Measurements from ENCODE around the gene TSKS.

TSKS gene

GRCh38 chr19:49749771-49750170 is 13.3 kb downstream of the TSKS start:
- DNase-seq = no peak
- in situ Hi-C loops (cut with HindIII; ENCODE audit: low pct_ligation_motif_present, low sequenced_read_pairs) = no loop called here
- H3K36me3 ChIP-seq (replicated peaks) = no peaks in the 10 kb centered on the region
- no peaks in the 10 kb centered on the region for H3K27me3 ChIP-seq (replicated peaks)
- H3K27ac ChIP-seq = no peak overlapping the region
- no peak overlapping the region for H3K4me3 ChIP-seq (ENCODE audit: low read depth, low read length)
- no peak for TF ChIP-seq CTCF (IDR thresholded peaks at IDR 0.05; ENCODE audit: low read depth, low read length, missing control alignments)

- TF ChIP-seq CTCF (IDR thresholded peaks at IDR 0.05; ENCODE audit: low read depth, low read length, missing control alignments) = no peak
- DNase-seq = no peak
- H3K27me3 ChIP-seq (replicated peaks) = no peaks in the 10 kb centered on the region
- H3K4me3 ChIP-seq (ENCODE audit: low read depth, low read length) = no peak overlapping the region
- no peaks in the 10 kb centered on the region for H3K36me3 ChIP-seq (replicated peaks)
- in situ Hi-C loops (cut with HindIII; ENCODE audit: low pct_ligation_motif_present, low sequenced_read_pairs) = no loop called here
- no peak overlapping the region for H3K27ac ChIP-seq
Observed at GRCh38 chr19:49749055-49749716, 13.9 kb downstream of the TSKS start.

- TF ChIP-seq CTCF (IDR thresholded peaks at IDR 0.05; ENCODE audit: low read depth, low read length, missing control alignments) = no peak
- in situ Hi-C loops (cut with HindIII; ENCODE audit: low pct_ligation_motif_present, low sequenced_read_pairs) = no loop called here
- DNase-seq = no peak
- no peaks in the 10 kb centered on the region for H3K27me3 ChIP-seq (replicated peaks)
- no peak overlapping the region for H3K4me3 ChIP-seq (ENCODE audit: low read depth, low read length)
- H3K36me3 ChIP-seq (replicated peaks) = no peaks in the 10 kb centered on the region
- no peak overlapping the region for H3K27ac ChIP-seq
Observed at GRCh38 chr19:49746206-49746958, 16.7 kb downstream of the TSKS start.

GRCh38 chr19:49744946-49745381 is 18.1 kb downstream of the TSKS start:
- in situ Hi-C loops (cut with HindIII; ENCODE audit: low pct_ligation_motif_present, low sequenced_read_pairs) = no loop called here
- TF ChIP-seq CTCF (IDR thresholded peaks at IDR 0.05; ENCODE audit: low read depth, low read length, missing control alignments) = no peak
- Histone ChIP-seq H3K36me3 (replicated peaks) (no peaks in the 10 kb centered on the region), H3K27ac (no peak overlapping the region), H3K27me3 (replicated peaks) (no peaks in the 10 kb centered on the region), H3K4me3 (ENCODE audit: low read depth, low read length) (no peak overlapping the region)
- DNase-seq = no peak

- H3K36me3 ChIP-seq (replicated peaks) = no peaks in the 10 kb centered on the region
- no peak for TF ChIP-seq CTCF (IDR thresholded peaks at IDR 0.05; ENCODE audit: low read depth, low read length, missing control alignments)
- no peak overlapping the region for H3K4me3 ChIP-seq (ENCODE audit: low read depth, low read length)
- no peaks in the 10 kb centered on the region for H3K27me3 ChIP-seq (replicated peaks)
- no peak overlapping the region for H3K27ac ChIP-seq
- no peak for DNase-seq
- in situ Hi-C loops (cut with HindIII; ENCODE audit: low pct_ligation_motif_present, low sequenced_read_pairs) = no loop called here
Observed at GRCh38 chr19:49741210-49741844, 21.8 kb downstream of the TSKS start.

Measured in brain microvascular endothelial cell (primary cell).